Hippocampal formation (tissue), 2 donors: Measurements from ENCODE around the gene KCTD20.

Experiments used
- DNase-seq, 2 donors: peaks; one replicate each; lab custom pipeline; 2025; lab: John Stamatoyannopoulos, UW

The KCTD20 gene

DNA sequence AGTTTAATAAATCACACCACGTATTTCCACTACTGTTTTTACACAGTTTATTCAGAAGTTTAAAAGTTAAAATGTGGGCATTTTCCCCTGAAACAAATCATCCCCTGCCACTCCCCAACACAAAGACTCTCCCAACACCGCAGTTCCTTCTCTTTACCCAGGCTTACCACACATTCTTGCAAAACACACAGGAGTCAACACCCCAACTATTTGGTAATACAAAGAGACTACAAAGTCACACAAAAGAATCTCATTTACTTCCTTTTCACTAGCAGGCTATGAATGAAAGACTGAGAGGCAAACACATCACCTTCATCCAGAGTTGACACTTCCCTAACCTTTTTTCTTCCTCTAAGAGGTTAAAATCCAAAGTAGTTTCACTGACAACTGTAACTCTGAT lies 51.1 kb downstream of the KCTD20 start:
- no peak for DNase-seq

DNA sequence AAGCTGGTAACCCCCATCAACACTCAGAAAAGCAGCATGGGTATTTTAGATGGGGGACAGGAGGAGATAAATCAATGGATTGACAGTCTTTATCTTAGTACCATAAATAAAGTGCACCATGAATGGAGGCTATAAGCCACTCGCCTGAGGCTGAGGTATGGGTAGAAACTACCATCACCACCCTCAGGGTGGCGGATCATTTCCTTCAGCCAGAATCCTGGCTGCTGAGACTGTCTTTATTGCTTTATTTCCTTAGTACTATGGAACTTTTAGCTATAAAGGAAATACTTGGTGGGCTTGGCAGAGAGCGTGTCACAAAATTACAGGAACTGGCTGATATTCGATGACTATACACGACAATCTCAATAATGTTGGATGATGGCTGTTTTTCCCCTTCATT lies 52.3 kb downstream of the KCTD20 start:
- DNase-seq, result no peak

DNA sequence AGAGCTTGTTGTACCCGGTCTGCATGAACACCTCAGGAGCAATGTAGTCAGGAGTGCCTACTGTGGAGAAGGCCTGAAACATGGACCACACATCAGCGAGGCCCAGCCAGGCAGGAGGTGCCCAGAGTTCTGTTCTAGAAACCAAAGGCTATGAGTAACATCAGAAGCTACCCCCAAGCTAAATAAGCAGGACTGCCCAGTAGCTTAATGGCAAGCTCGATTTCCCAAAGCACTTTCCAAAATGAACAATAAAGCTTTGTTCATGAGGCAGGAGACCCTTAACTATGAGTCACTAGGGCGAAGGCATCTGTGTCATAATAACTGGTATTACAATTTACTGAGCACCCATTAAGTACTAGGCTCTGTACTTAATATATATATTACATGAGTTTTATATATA lies 57.1 kb downstream of the KCTD20 start:
- no peak for DNase-seq

DNA sequence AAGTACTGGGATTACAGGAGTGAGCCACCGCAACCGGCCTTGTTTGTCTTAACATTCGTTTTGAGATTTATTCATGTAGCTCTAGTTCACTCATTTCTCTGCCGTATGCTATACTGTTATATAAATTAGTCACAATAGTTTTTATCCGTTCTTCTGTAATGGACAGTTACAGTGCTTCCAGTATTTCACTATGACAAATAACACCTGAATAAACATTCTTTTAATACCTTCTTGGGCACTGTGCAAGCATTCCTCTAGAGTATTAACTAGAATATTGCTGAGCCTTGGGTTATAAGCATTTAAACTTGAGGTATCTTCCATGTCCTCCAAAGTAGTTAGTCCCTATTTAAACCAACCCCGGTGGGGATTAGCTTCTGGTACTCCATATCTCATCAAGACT lies 58.9 kb downstream of the KCTD20 start:
- DNase-seq, result no peak

DNA sequence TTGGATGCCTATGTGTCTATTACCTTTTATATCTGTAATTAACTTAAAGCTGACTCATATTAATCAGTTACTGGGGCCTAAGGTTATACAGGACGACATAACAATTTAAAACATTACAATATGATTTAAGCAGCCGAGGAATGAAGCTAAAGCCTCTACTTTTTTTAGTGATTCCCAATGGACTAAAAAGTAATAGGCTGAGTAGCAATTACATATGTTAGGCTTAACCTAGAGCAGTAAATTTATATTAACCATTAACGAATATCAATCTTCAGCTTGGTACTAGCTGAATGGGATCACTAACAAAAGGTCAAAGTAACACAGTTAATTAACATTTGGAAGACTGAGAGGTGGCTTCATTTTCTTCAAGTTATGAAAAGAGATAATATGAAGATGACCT lies 61.4 kb downstream of the KCTD20 start:
- no peak for DNase-seq

DNA sequence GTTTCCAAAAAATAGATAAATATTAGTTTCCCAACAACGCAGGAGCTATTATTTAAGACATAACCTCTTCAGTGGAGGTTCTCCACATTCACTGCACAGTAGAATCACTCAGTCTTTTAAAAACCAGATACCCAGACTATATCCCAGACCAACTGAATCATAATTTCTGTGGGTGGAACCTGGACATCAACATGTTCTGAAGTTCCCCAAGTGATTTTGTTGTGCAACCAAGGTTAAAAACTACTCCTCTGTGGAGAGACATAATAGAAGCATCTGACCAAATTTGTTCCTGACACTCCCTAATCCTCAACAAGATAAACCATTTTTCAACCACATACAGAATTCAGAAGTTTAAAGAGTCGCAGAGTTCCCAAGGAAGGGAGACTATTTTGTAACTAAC lies 62.2 kb downstream of the KCTD20 start:
- DNase-seq, result no peak

DNA sequence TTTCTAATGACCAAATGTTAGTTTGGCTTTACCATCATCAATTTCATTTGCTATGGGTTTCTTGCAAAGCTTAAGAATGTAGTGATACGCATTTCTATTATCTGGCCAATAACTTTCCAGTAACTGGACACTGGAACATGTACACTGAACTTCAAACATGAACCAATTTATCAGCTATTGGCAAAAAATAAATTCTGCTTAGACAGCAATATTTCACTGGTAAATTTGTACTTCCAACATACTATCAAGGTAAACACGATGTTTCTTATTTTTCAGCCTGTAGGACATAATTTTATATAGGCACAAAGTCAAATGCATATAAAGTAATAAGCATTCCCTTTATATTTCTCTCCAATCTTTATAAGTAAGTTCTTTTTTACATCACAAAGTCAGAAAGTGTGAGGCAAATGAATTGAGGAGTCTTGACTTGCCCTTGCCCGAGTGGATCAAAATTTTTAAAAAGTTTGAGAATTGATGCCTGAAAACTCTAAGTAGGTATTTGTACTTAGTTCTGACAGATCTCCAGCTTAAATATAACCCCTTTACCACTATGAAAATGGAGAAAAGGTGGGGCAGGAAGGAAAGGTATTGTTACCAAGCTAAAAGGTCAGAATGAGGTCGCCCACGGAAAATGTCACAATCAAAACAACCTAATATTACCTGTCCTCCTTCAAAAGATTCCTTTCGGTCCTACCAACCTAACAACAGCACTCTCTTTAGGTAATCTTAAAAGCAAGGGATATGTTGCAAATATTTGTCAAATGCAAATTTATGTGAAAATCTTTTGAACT lies 63.1 kb downstream of the KCTD20 start:
- DNase-seq, result no peak

DNA sequence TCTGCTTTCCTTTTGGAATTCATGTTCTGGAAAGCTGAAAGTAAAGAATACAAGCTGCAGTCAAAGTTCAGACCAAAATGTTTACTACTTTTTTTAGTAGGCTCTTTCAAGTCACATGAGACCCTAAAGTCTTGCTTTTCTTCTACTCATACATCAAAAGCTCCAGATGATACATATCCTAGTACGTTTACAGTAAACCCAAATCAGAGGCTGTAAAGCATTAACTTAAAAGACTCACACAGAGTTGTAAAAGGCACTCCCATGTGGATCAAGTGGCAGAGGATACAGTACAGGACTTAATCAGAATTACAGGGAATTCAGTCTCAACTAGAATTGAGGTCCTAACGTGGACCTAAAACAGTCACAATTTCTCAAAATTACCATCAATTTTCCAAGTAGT lies 63.8 kb downstream of the KCTD20 start:
- DNase-seq, result no peak

DNA sequence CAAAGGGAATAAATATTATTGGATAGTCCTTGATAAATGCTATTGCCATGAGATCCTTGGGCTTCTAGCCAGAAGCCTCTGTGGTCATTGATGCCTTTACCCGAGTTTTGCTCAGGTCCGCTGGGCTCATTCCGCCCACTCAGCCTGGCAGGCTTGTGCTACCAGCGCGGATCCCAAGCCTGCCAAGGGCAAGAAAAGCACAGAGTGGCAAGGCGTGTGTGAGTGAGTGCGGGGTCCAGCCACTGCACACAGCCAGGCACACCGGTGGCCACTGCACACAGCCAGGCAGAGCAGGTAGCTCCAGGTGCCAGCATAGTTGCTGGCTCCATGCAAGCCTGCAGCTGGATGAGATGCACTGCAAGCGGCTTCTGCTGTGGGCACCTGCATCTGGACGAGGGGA lies 65.7 kb downstream of the KCTD20 start:
- DNase-seq, result no peak

DNA sequence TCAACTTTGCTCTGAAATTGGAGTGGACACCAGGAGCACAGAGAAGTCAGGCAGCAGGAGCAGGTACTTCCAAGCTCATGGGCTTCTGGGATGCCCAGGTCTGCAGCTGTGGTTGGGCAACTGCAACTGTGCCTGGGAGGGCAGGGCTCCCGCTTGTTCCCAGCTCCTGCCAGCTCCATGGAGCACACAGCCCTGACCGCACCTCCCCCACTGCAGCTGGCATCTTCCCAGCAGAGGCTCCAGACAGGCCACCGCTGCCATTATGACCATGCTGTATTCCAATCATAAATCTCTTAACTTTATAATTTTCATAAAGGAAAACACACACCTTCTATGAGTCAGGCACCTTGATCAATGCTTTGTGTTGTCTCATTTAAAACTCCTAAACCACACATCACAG lies 67.6 kb downstream of the KCTD20 start:
- DNase-seq, result no peak

DNA sequence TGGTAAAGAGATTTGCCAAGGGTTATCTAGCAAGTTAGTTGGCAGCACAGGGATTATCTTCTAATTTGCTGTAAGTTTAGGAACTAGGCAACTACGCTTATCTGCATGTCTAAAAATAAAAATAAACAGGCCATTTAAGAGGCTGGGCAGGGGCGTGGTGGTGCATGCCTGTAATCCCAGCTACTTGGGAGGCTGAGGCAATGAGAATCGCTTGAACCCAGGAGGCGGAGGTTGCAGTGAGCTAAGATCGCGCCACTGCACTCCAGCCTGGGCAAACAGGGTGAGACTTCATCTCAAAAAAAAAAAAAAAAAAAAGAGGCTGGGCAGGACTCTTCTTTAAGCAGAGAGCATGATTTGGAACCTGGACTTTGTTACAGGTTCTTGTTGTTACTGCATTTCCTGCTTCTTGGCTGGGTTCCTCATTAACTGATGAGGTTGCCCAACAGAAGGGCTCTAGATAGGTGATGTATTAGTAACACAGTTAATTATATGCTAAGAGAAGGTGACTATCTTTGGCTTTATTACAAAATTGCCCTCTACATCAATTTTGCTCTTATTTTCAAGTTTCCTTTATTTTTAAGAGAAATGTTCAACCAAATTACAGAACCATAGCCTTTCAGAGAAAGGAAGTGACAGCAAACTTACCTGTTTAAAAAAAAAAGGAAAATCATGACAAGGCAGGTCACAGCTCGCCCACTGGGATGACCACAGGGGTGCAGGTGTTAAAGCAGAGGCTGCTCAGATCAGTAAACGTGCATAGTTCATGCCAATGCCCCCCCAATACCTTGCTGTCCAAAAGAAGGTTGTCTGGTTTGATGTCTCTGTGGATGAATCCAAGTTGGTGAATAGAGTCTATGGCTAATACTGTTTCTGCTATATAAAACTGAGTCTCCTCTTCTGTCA lies 72.0 kb downstream of the KCTD20 start:
- DNase-seq, result no peak

DNA sequence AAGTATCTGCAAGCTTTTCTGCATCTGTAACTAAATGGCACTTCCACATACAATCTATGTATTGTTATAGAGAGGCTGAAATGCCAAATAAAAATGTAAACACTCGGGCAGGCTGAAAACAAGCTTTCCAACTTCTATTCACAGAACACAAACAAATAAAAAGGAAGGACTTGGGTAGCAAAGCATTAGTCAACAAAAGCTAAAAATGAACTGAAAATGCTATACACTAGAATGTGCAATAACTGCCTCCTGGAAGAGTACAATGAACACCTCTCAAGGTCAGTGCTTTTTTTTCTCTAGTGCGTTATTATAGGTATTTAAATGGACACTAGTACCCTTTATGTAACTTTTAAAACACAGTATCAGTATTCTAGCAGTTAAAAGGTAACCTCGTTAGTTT lies 73.0 kb downstream of the KCTD20 start:
- DNase-seq, result no peak

DNA sequence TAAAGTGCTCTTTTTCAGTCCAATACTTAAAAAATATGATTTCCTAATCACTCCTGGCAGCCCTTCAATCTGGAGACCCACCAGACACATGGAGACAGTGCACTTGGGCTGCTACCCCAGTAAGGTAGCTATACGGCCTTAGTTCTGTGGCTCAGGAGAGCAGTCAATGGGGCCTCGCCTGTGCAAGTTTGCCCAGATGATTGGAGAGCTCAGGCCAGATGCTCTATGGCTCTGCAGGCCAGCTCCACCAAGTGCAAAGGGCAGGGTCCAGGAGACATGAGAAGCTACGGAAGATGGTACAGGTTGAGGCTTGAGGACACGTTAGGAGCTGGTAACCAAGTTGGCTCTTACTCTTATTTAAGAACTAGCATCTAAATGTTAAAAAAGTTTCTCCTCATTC lies 73.8 kb downstream of the KCTD20 start:
- no peak for DNase-seq

DNA sequence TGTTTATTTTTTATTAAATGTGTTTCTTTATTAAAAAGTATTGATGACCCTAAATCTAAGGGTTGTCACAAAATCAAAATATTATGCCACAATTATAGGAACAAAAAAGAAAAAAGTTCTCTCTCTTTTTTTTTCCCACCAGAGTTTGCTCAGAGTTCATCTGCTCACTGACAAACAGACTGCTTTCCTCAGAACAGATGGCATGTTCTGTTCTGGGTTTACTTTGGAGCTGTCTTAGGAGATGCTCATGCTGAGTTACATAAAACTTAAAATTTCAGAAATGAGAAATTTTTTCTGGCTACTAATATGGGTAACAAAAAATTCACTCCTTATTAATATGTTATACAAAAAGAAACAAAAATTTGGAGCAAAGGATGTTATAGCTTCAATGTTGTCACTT lies 74.2 kb downstream of the KCTD20 start:
- no peak for DNase-seq

DNA sequence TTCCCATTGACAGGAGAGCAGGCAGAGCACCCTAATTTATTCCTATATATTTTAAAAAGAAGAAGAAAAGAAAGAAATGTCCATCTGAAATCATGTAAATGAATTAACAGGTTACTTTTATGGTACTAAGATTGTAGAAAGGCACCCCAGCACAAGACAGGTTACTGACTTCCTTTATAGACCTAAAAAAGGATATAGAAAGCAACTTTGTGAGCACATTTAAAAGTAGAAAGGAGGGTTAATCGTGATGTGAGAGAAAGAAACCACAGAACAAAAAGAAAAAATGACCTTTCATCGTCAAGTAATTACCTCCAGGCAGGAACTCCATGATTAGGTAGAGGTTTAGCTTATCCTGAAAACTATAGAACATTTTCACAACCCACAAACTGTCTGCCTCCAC lies 74.6 kb downstream of the KCTD20 start:
- DNase-seq, result no peak

DNA sequence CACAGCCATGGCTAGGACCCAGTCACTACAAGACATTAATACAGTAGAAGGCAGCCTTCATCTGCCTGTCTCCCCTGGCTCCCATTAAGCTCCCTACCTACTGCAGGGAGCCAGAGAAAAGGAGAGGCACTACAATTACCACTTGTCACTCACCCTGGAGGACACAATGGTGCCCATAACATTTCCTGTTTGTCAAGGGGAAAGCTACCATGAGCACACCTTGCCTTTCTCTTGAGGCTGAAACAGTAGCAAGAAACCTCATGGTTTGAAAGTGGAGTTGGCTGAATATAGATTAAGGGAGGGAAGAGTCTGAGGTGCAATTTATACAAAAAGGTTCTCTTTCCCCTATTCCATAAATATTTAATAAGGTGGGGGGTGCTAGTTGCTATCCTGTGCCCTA lies 76.6 kb downstream of the KCTD20 start:
- DNase-seq, result no peak

DNA sequence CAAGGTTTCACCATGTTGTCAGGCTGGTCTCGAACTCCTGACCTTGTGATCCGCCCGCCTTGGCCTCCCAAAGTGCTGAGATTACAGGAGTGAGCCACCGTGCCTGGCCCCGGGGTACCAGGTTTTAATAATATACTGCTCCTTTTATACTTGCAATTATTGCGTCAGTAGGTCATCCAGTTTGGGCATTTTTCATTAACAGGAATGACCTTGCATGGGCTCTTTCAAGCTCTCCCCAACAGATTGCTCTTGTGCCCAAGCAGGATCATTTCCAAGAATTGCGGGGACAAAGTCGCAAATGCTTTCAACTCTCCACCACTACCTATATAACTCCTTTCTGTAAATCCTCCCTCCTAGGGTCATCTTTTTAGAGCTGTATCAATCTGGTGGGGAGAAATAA lies 80.7 kb downstream of the KCTD20 start:
- no peak for DNase-seq

DNA sequence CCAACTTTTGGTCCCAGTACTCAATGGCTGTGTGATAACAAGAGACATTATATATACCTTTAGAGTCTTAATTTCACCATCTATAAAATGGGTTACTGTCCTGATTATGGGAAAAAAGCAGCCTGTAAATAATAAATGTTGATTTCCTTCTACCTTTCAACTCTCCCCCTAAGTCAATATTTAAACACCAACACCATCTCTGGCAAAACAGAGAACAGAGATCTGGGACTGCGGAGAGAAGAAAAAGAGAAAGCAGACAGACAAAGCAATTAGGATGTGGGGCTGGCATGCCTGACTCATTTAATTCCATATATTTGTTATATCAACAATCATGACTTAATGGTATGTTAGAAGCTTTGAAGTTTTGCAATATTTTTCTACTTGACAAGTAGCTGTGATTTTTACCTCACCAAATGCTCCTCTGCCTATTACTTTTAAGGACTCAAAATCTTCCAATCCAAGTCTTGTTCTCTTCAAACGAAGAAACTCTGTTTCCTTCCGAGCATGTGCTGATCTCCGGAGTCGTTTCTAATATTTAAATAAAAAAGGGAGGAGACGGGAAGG lies 81.2 kb downstream of the KCTD20 start:
- DNase-seq, result no peak

DNA sequence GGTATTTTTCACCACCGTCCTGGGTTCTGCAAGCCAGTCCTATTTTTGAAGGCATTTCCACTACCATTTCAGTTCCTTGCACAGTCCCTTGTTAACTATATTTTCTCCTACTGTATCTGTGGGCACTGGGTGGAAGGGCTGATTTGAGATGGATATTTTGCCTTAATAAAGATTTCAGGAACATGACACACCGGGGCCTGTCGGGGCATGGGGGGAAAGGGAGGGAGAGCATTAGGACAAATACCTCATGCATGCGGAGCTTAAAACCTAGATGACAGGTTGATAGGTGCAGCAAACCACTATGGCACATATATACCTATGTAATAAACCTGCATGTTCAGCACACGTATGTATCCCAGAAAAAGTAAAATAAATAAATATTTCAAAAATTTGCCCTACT lies 82.1 kb downstream of the KCTD20 start:
- no peak for DNase-seq

DNA sequence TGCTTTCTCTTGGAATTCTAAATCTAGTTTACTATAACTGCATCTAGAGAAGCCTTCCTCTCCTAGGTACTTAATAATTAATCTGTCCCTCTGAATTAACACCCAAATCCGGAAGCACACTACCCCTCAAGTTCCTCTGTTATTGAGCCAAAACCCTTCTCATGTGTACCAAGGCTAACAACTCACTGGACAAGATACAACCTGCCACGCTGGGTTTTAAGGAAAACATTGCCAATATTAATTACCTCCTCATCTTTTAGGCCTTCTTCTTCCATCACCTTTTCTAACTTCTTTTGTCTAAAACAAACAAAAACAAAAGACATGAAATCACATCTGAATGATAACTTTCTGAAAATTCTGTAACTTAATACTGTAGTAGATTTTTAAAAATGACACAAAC lies 82.5 kb downstream of the KCTD20 start:
- no peak for DNase-seq

DNA sequence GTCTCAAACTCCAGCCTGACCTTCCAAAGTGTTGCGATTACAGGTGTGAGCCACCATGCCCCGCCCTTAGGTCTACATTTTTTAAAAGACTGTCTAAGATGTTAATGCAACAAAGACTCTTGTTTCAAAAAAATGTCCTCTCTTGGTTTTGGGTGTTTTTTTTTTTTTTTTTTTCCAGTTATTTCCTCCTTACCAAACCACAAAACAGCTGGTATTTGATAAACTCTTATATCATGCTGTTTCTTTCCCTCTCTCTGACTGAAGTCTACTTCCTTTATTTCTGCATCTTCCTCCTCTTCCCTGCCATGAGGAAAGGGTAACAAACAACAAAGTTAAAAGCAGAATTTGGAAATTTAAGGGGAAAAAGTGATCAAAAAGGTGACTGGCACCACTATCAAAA lies 83.3 kb downstream of the KCTD20 start:
- DNase-seq, result no peak

DNA sequence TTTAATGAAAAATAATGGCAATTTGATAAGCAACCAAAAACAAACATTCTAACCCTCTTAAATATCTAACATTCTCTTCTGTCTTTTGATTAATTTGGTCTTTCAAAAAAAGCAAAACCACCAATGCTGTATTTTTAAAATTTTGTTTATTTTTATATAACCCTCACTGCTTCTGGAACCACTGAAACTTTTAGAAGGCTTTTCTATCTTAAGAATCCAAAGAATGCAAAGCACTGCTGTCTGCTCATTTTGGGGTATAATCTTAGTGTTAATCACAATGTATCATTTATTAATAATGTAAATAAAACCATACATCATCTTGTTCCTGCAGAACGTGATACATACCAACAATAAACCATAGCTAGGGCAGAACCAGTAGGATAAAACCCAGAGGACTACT lies 90.5 kb downstream of the KCTD20 start:
- DNase-seq, result no peak
